RPMI8226 (cell line): ENCODE data around the gene FBXW8.

Experiments
- DNase-seq: peaks from one replicate; pipeline ENCODE4 v3.0.0-alpha.2; 2015

Gene FBXW8

DNA sequence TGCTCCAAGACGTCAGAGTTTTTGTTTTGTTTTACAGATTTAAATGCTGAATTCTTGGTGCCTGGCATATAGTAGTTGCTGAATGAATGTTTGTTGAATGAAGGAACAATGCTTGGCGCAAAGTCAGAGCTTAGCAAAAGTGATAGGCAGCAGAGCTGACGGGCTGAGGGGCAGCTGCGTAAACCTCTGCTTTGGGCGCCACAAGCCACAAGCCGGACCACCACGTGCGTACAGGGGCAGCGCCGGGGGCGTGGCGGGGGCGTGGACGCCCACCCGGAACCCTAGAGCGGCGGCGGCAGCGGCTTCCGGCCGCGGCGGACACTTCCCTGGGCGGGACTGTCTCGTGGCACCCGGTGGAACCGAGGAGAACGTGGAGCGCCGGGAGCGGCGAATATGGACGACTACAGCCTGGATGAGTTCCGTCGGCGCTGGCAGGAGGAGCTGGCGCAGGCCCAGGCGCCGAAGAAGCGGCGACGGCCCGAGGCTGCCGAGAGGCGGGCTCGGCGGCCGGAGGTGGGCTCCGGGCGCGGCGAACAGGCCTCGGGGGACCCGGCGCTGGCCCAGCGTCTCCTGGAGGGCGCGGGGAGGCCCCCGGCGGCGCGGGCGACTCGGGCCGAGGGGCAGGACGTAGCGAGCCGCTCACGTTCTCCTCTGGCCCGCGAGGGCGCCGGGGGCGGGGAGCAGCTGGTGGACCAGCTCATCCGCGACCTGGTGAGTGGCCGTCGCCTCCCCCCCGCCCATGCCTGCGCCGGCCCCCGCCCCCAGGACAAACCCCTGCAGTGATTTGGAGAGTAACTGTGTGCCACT, at the start of gene FBXW8:
TSS of gene FBXW8 (plus strand) at position 306 of the 807 bp plus-strand sequence. CDS start at position 394, 88 bp downstream.
- DNase-seq = peak; percentile 84

DNA sequence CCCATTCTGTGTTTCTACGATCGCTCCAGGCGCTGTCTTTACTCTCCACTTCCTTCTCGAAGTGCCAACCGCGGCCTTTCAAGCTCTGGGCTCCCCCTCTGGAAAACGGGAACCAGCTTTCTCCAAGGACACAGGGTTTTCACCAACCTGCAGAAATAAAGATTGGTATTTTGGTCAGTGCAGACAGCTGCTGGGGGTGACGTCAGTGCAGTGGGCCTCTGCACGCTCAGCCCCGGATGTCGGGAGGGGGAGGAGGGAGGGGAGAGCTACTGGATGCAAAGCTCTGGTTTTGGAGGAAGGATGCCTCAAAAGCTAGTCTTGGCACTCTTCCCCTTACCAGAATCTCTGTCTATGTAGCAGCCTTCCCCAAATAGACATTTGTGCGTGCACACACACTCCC, 49.4 kb upstream of the FBXW8 start:
- peak; percentile 87 for DNase-seq

- no peak for DNase-seq
These were observed 48.6 kb upstream of the FBXW8 start for GRCh38 chr12:116862167-116862566.

DNA sequence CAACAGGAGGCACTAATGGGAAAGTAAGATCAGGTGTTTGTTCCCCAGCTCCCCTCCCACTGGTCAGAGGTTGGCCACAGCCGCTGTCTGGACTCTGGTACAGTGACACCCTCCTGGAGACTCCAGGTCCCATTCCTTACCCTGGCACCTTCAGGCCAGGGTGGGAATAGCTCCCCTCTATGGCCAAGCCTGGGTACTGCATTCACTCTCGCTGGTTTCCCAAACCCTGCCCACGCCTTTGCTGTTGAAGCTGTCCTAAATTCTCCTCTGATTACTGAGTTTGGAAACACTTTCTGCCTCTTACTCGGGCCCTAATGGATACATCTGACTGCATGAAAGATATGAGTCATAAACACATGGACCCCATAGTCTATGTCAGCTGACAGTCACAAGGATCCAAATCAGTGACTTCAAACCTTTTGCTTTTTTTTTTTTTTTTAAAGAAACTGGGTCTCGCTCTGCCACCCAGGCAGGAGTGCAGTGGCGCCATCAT, 47.4 kb upstream of the FBXW8 start:
- DNase-seq = no peak

DNA sequence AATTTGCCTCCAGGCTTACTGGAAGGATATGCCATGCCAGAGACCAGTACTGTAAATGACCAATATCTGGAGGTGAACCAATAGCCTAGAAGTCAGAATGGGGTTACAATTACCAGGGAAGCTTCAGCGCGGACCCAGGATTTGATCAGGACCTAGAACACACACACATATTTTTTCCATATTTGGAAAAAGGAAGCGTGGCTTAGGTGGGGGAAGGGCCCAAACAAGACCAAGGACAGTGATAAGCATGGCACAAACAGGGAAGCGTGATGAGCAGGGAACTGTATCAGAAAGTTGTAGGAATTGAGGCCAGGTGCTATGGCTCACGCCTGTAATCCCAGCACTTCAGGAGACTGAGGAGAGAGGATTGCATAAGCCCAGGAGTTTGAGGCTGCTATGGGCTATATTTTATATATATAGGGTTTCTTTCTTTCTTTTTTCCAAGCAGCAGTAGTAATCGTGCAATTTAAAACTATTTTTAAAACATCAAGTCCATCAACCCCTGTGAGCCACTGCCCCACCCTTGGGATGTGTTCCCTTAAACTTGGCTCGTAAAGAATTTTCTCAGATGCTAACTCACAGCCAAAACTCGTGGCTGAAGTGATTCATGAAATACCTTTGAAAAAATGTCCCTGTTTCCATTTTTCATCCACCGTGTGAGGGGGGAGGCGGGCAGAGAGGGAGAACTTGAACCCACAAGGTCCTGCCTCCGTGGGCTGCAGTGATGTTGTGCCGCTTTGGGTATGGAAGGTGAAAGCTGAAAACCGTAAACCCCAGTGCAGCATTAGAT, 46.2 kb upstream of the FBXW8 start:
- DNase-seq = no peak

DNA sequence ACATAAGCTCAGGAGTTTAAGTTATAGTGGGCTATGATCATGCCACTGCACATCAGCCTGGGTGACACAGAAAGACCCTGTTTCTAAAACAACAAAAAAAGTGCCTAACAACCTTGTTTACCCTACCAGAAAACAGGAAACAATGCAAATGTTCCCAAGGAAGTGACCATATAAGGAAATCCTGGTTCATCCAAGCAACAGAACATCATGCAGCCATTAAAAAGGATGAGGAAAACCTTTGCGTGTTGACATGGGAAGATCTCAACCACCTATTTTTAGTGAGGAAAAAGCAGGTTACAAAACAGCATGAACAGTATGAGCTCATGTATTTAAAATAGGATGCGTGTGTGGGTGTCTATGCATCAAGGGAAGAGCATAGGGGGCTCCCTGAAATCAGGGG, 43.2 kb upstream of the FBXW8 start:
- no peak for DNase-seq

- no peak for DNase-seq
These were observed 40.4 kb upstream of the FBXW8 start for GRCh38 chr12:116870306-116870705.

GRCh38 chr12:116874324-116874995, 36.3 kb upstream of the FBXW8 start:
- DNase-seq = no peak

DNA sequence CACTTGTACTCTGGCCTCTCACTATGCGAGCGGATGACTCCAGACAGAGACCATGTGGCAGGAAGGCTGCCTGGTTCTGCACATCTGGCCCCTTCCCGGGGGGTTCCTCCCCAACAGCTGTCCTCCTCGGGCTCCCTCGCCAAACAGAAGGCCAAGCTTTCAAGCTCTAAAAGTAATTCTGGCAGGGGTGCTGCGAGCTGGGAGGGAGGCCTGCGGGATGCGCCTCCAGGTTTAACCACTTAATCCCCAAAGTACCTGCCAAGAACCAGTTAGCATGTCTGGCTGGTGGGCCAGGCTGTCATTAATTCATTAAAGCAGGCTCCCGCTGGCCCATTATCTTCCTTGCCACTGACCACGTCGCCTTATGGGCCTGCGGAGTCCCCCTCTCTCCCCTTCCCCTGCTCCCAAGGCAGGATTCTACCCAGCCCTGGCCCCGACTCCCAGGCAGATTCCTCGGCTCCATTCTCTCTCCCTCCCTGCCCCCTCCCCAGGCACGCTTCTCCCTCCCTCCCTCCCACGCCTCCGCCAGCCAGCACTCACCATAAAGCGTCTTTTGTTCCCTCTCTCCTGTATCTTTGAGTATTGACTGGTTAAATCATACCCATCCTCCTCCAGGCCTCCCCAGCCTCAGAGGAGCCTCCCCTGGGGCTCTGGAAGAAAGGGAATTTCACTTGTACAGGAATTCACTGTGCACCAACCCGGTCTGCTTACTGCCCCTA, 34.4 kb upstream of the FBXW8 start:
- DNase-seq = no peak

GRCh38 chr12:116878567-116879508, 31.9 kb upstream of the FBXW8 start:
- no peak for DNase-seq

GRCh38 chr12:116879509-116880212, 31.1 kb upstream of the FBXW8 start:
- peak; percentile 56 for DNase-seq

GRCh38 chr12:116880213-116880816, 30.4 kb upstream of the FBXW8 start:
- no peak for DNase-seq

GRCh38 chr12:116880817-116881324, 29.9 kb upstream of the FBXW8 start:
- peak; percentile 90 for DNase-seq

- DNase-seq = peak; percentile 67
These were observed 29.3 kb upstream of the FBXW8 start, which contains the start of gene HRK for GRCh38 chr12:116881325-116881876. TSS of gene HRK (minus strand) at chr12:116881441. CDS start at chr12:116881307, 134 bp downstream.

GRCh38 chr12:116881877-116882507, 28.8 kb upstream of the FBXW8 start:
- no peak for DNase-seq

DNA sequence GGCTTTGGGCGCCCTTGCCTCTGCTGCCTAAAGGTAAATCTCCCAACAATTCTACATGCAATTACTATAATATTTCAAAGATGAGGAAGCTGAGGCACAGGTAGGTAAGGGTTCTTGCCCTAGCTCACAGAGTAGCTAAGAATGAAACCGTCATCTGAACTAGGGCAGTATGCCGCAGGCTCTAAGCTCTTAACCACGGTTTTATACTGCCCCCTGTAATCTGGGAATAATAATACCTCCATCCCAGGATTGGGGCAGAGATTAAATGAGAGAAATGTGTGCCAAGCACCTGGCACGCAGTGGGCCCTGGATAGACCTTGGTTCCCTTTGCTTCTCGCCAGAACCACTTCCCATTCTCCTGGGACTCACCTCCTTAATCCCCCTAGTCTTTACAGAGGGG, 28.0 kb upstream of the FBXW8 start:
- peak; percentile 54 for DNase-seq

- no peak for DNase-seq
These were observed 25.9 kb upstream of the FBXW8 start for GRCh38 chr12:116884871-116885270.

GRCh38 chr12:116885491-116885890, 25.3 kb upstream of the FBXW8 start:
- no peak for DNase-seq

GRCh38 chr12:116887244-116887643, 23.5 kb upstream of the FBXW8 start:
- no peak for DNase-seq
